ENCODE results near the gene RMND5B.
A peak's percentile ranks its signal among the peaks of the same experiment; 100 is the strongest.

The RMND5B gene

DNA sequence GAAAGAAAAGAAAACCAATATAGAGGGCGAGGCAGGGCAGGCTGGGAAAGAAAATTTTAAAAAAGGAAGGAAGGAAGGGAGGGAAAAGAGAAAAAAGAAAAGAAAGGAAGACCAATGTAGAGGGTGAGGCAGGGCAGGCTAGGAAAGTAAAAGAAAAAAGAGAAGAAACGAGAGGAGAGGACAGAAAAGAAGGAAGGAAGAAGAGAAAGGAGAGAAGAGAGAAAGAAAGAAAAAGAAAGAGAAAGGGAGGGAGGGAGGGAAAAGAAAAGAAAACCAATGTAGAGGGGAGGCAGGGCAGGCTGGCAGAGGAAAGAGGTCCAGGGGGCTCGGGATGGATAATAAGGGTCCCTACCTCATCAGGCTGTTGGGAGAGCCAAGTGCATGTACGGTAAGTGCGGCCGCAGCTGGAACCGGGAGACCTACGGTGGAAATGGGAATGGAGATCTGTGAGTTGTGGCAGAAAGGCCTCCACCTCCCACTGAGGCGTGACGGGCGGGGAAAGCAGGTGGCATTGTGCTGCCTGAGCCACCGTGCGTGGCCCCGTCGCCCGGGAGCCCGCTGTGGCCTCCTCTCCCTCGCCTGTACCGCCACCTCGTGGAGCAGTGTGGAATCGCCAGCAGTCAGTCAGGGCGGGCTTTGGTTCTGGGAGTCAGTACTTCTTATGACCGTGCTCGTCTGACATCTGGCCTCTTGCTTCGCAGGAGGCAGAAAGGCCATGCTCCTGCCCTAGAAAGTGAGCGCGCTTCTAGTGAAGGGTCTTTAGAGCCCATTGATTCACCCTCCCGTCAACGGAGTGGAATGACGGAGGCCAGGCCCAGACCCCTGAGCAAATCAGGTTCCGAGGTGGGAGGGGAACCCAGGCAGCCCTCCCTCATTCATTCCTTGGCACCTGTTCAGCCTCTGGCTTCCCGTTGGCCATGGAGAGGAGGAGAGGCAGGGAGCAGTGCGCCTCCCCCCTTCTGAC lies 33.2 kb downstream of the RMND5B start:
- Histone ChIP-seq H3K9ac (no peak overlapping the region), H3K27ac (no peak overlapping the region), H3K4me2 (ENCODE audit: low read length) (peak overlapping the region; percentile 13), H3K4me1 (no peaks in the 10 kb centered on the region), H3K79me2 (no peaks in the 10 kb centered on the region), H3K4me3 (ENCODE audit: low read depth, low read length) (no peak overlapping the region), H3K36me3 (ENCODE audit: control insufficient read depth, insufficient read depth, low read length) (no peaks in the 10 kb centered on the region), H2AFZ (peak overlapping the region; percentile 80), H3K9me3 (ENCODE audit: control insufficient read depth, low read length) (no peaks in the 10 kb centered on the region), H3K27me3 (ENCODE audit: control insufficient read depth, insufficient read depth, low read length) (no peaks in the 10 kb centered on the region)
- TF ChIP-seq, protein P1, sequence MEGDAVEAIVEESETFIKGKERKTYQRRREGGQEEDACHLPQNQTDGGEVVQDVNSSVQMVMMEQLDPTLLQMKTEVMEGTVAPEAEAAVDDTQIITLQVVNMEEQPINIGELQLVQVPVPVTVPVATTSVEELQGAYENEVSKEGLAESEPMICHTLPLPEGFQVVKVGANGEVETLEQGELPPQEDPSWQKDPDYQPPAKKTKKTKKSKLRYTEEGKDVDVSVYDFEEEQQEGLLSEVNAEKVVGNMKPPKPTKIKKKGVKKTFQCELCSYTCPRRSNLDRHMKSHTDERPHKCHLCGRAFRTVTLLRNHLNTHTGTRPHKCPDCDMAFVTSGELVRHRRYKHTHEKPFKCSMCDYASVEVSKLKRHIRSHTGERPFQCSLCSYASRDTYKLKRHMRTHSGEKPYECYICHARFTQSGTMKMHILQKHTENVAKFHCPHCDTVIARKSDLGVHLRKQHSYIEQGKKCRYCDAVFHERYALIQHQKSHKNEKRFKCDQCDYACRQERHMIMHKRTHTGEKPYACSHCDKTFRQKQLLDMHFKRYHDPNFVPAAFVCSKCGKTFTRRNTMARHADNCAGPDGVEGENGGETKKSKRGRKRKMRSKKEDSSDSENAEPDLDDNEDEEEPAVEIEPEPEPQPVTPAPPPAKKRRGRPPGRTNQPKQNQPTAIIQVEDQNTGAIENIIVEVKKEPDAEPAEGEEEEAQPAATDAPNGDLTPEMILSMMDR (IDR thresholded peaks at IDR 0.05), result peak; percentile 98

- no peaks in the 10 kb centered on the region for H3K36me3 ChIP-seq (ENCODE audit: control insufficient read depth, insufficient read depth, low read length)
- H3K4me3 ChIP-seq (ENCODE audit: low read depth, low read length), result no peak overlapping the region
- H3K9me3 ChIP-seq (ENCODE audit: control insufficient read depth, low read length), result no peaks in the 10 kb centered on the region
- no peak overlapping the region for H3K9ac ChIP-seq
- TF ChIP-seq, protein P1 (IDR thresholded peaks at IDR 0.05), result no peak
- H3K27ac ChIP-seq, result no peak overlapping the region
- H2AFZ ChIP-seq, result peak overlapping the region; percentile 41
- H3K79me2 ChIP-seq, result no peaks in the 10 kb centered on the region
- no peaks in the 10 kb centered on the region for H3K27me3 ChIP-seq (ENCODE audit: control insufficient read depth, insufficient read depth, low read length)
- no peaks in the 10 kb centered on the region for H3K4me1 ChIP-seq
- no peak overlapping the region for H3K4me2 ChIP-seq (ENCODE audit: low read length)
Observed at GRCh38 chr5:178165581-178165980, 34.8 kb downstream of the RMND5B start.

DNA sequence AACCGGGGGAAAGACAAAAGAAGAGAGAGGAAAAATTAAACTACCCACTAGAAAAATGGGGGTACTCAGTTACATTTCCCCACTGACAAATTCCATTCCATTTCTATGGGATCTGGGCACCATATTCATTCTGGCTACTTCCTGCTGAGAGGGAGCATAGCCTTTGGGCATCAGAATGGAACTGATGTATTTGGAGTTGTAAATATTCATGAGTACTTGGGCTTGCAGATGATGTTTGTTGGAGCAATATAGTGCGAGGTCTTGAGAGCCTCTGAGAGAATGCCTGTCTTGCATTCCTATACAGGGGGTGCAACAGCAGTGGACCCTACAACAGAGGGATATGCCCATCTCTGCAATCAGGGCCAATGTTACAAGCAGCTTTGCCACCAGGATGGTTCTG lies 39.6 kb downstream of the RMND5B start:
- Histone ChIP-seq H3K79me2 (no peaks in the 10 kb centered on the region), H2AFZ (no peak overlapping the region), H3K4me1 (no peaks in the 10 kb centered on the region), H3K27ac (no peak overlapping the region), H3K36me3 (ENCODE audit: control insufficient read depth, insufficient read depth, low read length) (no peaks in the 10 kb centered on the region), H3K4me2 (ENCODE audit: low read length) (no peak overlapping the region), H3K9ac (no peak overlapping the region), H3K4me3 (ENCODE audit: low read depth, low read length) (no peak overlapping the region), H3K27me3 (ENCODE audit: control insufficient read depth, insufficient read depth, low read length) (no peaks in the 10 kb centered on the region), H3K9me3 (ENCODE audit: control insufficient read depth, low read length) (no peaks in the 10 kb centered on the region)
- TF ChIP-seq, protein P1 (IDR thresholded peaks at IDR 0.05), result no peak

DNA sequence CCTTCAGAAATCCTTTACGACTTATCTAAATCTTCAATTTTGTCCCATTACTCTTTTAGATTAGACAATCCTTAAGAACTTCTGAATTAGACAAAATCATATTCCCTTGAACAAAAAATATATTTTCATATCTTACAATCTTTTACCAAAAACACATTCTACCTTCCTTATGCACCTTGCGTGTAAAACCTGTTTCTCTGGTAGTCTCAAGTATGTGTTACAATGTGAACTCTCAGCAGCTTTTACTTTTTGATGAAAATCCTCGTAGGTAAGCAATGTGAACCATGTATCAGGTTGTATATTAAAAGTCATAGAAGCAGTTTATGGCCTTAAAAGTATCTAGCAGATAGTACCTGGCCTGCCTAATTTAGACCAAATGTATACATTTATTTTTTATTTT lies 43.6 kb downstream of the RMND5B start:
- no peak overlapping the region for H3K4me2 ChIP-seq (ENCODE audit: low read length)
- H3K27ac ChIP-seq, result no peak overlapping the region
- H3K4me1 ChIP-seq, result no peaks in the 10 kb centered on the region
- H3K36me3 ChIP-seq (ENCODE audit: control insufficient read depth, insufficient read depth, low read length), result no peaks in the 10 kb centered on the region
- TF ChIP-seq, protein P1 (IDR thresholded peaks at IDR 0.05), result no peak
- H3K79me2 ChIP-seq, result no peaks in the 10 kb centered on the region
- H3K4me3 ChIP-seq (ENCODE audit: low read depth, low read length), result no peak overlapping the region
- H2AFZ ChIP-seq, result no peak overlapping the region
- H3K9ac ChIP-seq, result no peak overlapping the region
- no peaks in the 10 kb centered on the region for H3K9me3 ChIP-seq (ENCODE audit: control insufficient read depth, low read length)
- no peaks in the 10 kb centered on the region for H3K27me3 ChIP-seq (ENCODE audit: control insufficient read depth, insufficient read depth, low read length)
